Bronchial epithelial cell (primary cell): ENCODE measurements around the gene HOXC9. TPM values are rescaled to one million over a fixed set of nuclear protein-coding genes. Genes with fewer than 3 reads are reported as not detected.
A peak's percentile ranks its signal among the peaks of the same experiment; 100 is the strongest.
"Not testable (repeated sequence)": the region's sequence is repeated elsewhere in the genome, so short reads cannot be mapped to it uniquely, and the experiment has no call there.

Experiments used
- DNase-seq: peaks from one replicate; pipeline ENCODE4 v3.0.0-alpha.2; 2010; ENCODE audit warnings: low read depth
- FAIRE-seq: peaks from 2 replicates; lab custom pipeline; 2011; peaks lifted over from hg19 to GRCh38; lab: Jason Lieb, UNC
- H3K27me3 ChIP-seq: 2 replicates; pipeline ENCODE4 v1.5.1; 2011; ENCODE audit warnings: low read length; ENCODE audit not compliant: control insufficient read depth, insufficient read depth
- H3K36me3 ChIP-seq: 2 replicates; pipeline ENCODE4 v1.5.1; 2011; ENCODE audit warnings: low read length; ENCODE audit not compliant: control insufficient read depth, insufficient read depth
- H3K4me3 ChIP-seq: 2 replicates; pipeline ENCODE4 v1.5.1; 2011; ENCODE audit warnings: mild to moderate bottlenecking, low read depth, low read length, control low read depth
- total RNA-seq: library from RNA; depleted of rRNA; stranded (reverse); fragments of >200 nt; gene quantifications from 2 replicates; pipeline ENCODE4 v1.2.1, GENCODE V29; 2014
- TF ChIP-seq, protein P1 (sequence below): IDR thresholded peaks from 2 replicates; pipeline ENCODE4 v1.5.1; 2011; ENCODE audit warnings: mild to moderate bottlenecking, moderate library complexity, low read length, control low read depth, inconsistent platforms; ENCODE audit not compliant: insufficient read depth, severe bottlenecking

HOXC9 gene
- total RNA-seq, 1 donor from 2014 or later, result not detected

DNA sequence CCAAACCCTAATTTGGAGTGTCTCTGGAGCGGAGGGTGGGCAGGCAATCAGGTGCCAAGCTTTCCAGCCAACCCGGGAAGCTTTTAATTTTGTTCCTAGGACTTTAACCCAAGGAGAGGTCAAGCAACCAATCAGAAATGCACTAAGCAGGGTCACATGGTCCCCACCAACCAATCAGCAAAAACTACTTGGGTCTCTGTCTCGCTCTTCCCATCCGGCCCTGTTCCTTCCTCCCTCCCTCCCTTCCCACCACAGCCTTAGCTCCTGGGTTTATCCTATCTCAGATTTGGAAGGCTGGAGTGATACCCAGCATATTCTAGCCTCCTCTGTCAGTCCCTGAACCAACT is 40.2 kb downstream of the HOXC9 start:
- DNase-seq (no peak), FAIRE-seq (no peak)
- no peak overlapping the region for H3K4me3 ChIP-seq
- H3K27me3 ChIP-seq, result peaks cover 55% of the 10 kb centered on the region
- TF ChIP-seq, protein P1, sequence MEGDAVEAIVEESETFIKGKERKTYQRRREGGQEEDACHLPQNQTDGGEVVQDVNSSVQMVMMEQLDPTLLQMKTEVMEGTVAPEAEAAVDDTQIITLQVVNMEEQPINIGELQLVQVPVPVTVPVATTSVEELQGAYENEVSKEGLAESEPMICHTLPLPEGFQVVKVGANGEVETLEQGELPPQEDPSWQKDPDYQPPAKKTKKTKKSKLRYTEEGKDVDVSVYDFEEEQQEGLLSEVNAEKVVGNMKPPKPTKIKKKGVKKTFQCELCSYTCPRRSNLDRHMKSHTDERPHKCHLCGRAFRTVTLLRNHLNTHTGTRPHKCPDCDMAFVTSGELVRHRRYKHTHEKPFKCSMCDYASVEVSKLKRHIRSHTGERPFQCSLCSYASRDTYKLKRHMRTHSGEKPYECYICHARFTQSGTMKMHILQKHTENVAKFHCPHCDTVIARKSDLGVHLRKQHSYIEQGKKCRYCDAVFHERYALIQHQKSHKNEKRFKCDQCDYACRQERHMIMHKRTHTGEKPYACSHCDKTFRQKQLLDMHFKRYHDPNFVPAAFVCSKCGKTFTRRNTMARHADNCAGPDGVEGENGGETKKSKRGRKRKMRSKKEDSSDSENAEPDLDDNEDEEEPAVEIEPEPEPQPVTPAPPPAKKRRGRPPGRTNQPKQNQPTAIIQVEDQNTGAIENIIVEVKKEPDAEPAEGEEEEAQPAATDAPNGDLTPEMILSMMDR, result no peak
- no peaks in the 10 kb centered on the region for H3K36me3 ChIP-seq

DNA sequence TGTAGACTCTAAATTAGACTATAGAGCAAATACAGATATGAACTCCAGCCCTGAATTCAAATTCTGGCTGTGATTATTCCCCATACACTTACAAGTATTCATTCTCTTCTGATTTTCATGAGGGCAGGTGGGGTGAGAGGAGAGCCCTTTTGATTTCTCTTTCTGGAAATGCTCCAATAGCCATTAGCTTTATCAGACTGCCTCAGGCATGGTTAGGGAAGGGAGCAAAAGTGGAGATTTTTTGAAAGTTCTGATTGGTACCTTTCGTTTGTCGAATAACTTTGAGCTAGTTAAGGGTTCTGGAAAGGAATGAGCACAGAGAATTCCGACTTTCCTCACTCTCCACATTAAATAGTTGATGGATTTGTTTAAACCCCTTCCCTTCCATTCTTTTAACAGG is 40.7 kb downstream of the HOXC9 start:
- TF ChIP-seq, protein P1, result no peak
- Histone ChIP-seq H3K27me3 (peaks cover 56% of the 10 kb centered on the region), H3K36me3 (no peaks in the 10 kb centered on the region), H3K4me3 (no peak overlapping the region)
- FAIRE-seq (no peak), DNase-seq (no peak)

DNA sequence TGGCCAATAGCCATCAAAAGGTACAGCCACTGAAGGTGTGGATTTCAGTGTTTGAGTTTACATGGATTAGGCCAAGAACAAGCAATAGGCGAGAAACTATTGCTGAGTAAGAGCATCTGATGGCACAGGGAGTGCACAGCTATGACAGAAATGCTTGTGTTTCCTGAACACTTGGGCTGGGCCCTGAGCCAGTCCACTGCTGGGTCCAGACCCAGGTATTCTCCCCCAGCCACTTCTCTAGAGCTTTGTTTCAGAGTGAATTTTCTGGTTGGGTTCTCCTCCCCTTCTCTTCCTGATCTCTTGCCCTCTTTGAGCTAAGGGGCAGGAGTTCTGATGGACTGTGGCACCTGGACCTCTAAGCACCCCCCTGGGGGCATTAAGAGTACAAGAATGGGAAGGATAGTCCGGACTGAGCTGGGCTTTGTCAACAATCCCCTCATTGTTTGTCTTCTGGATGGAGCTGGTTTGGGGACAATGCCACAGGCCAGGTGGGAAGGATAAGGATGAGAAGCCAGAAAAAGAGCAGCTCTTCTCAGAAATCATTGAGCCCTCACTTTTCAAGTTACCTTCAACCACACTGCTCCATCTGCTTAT is 41.2 kb downstream of the HOXC9 start:
- DNase-seq (no peak), FAIRE-seq (no peak)
- TF ChIP-seq, protein P1, result no peak
- Histone ChIP-seq H3K27me3 (peaks cover 59% of the 10 kb centered on the region), H3K36me3 (no peaks in the 10 kb centered on the region), H3K4me3 (no peak overlapping the region)

DNA sequence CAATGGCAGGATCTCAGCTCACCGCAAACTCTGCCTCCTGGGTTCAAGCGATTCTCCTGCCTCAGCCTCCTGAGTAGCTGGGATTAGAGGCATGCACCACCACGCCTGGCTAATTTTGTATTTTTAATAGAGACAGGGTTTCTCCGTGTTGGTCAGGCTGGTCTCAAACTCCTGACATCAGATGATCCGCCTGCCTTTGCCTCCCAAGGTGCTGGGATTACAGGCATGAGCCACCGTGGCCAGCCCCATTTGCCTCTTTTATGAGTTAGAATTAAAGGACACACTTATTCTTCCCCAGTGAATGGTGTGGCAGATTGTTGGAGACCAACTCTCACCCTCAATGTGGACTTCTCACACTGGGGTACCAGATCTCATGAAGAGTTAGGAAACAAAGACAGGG is 42.1 kb downstream of the HOXC9 start:
- DNase-seq, H3K36me3 ChIP-seq, FAIRE-seq, H3K4me3 ChIP-seq: not testable (repeated sequence)
- H3K27me3 ChIP-seq, result peaks cover 62% of the 10 kb centered on the region

DNA sequence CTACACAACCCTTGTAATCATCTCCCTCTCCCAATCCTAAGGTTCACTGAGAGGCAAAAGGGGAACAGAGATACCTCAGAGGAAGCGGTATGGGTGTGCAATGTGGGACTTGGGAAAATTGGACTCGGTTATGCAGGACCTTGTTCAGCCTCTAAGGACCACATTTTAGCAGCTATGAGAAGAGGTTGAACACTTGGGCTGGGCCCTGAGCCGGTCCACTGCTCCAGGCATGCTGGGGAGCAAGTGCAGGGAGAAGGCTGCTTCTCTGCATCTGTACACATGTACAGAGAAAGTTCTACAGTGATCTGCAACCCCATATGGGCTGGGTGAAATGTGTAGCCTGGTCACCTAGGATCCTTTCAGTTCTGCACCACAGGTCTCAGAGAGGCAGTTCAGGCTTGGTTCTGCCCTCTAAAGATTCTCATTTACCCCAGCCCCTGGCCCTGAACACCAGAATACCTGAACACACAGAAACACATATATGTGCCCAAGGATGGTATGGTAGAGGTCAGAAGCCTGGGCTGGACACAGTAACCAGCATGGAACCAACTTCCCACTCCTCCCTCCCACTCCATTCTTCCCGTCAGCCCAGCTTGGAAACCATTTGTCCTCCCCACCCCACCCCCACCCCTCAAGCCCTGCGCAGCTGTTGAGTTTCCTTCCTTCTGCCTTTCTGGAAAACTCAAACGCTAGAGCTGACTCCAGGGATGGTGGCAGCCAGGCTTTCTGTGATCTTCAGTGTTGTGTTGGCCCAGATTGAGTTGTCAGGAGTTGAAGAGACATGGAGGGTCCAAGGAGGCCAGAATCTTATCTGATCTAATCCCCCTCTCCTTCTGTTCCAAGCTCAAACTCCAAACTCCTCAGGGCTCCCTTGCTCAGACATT is 43.3 kb downstream of the HOXC9 start:
- Histone ChIP-seq H3K4me3 (no peak overlapping the region), H3K27me3 (peaks cover 69% of the 10 kb centered on the region), H3K36me3 (no peaks in the 10 kb centered on the region)
- TF ChIP-seq, protein P1, result no peak
- FAIRE-seq (peak; percentile 60), DNase-seq (no peak)

DNA sequence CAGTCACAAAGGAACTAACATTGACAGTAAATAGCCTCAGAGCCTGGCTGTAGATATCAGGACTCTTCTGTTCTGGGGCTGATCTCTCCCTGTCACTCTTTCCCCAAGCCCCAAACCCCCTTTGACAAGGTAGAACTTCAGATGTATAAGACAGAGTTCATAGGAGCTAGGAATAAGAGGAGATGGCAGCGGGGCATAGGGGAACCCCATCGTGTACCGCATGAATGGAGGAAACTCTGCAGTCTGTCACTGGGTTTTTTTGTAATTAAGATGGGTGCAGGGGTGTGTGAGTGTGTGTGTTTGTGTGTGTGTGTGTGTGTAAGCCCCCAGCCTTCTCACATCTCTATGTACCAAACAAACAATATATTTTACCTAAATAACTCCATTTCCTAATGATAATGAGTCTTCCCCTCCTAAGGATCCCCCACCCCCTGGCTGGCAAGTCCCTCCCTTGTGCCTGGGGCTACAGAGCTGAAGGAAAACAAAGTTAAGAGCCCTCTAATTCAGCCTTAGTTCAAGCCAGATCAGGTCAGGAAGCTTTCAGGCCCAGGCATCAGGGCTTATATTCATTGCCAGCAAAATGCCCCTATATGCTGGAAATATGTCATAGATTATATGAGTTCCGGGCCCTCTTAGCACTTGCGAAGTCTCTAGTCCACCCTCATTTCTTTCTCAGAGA is 44.6 kb downstream of the HOXC9 start:
- TF ChIP-seq, protein P1, result no peak
- no peaks in the 10 kb centered on the region for H3K36me3 ChIP-seq
- no peak overlapping the region for H3K4me3 ChIP-seq
- peaks cover 65% of the 10 kb centered on the region for H3K27me3 ChIP-seq
- no peak for FAIRE-seq
- DNase-seq, result no peak
